Naive thymus-derived CD4-positive, alpha-beta T cell (primary cell): ENCODE results near the gene HACE1. TPM values are rescaled to one million over a fixed set of nuclear protein-coding genes. Genes with fewer than 3 reads are reported as not detected.

ENCODE experiments used
- ATAC-seq: fragments of 150-1000 bp; cut with Tn5 transposase; 2 replicates; pipeline ENCODE4 v1.10.0; 2021; ENCODE audit warnings: mild to moderate bottlenecking, moderate library complexity
- CTCF ChIA-PET: fragments of 350-600 bp; sonication (Branson Sonifier 250); formaldehyde crosslinking; loops from one replicate; lab custom pipeline; 2021; ENCODE audit warnings: antibody characterized with exemption; lab: Charles Lee
- POLR2A ChIA-PET: fragments of 350-600 bp; sonication (Branson Sonifier 250); formaldehyde crosslinking; loops from one replicate; lab custom pipeline; 2021; ENCODE audit warnings: antibody characterized with exemption, inconsistent platforms; lab: Charles Lee
- DNase-seq, 9 donors: peaks; one replicate each; pipeline versions ENCODE4 v3.0.0 to v3.0.0-alpha.2; 2020 to 2022; ENCODE audit warnings: mixed read lengths in 1 of 9
- H3K27ac ChIP-seq: one replicate; pipeline ENCODE4 v1.7.0; 2013; ENCODE audit warnings: mild to moderate bottlenecking, low read depth, low read length, moderate library complexity
- H3K27me3 ChIP-seq, 2 donors: one replicate each; pipeline ENCODE4 v1.7.0; 2013; ENCODE audit warnings: low read length in 2 of 2, mild to moderate bottlenecking in 2 of 2, moderate library complexity in 2 of 2; ENCODE audit not compliant: control insufficient read depth in 2 of 2, insufficient read depth in 2 of 2
- H3K36me3 ChIP-seq, 3 experiments: 1 replicate in 2 of 3; 2 replicates in 1 of 3; pipeline ENCODE4 v1.7.0; 2013; ENCODE audit warnings: low read length in 3 of 3, mild to moderate bottlenecking in 3 of 3, moderate library complexity in 1 of 3; ENCODE audit not compliant: insufficient read depth in 3 of 3, control insufficient read depth in 2 of 3
- H3K4me1 ChIP-seq, 2 donors: one replicate each; pipeline ENCODE4 v1.7.0; 2013; ENCODE audit warnings: low read length in 2 of 2, mild to moderate bottlenecking in 2 of 2, moderate library complexity in 1 of 2; ENCODE audit not compliant: control insufficient read depth in 2 of 2, insufficient read depth in 2 of 2
- H3K4me3 ChIP-seq: 2 replicates; pipeline ENCODE4 v1.7.0; 2013; ENCODE audit warnings: mild to moderate bottlenecking, low read length
- H3K9me3 ChIP-seq, 3 experiments: 1 replicate in 2 of 3; 2 replicates in 1 of 3; pipeline ENCODE4 v1.7.0; 2013; ENCODE audit warnings: low read length in 3 of 3; ENCODE audit not compliant: control insufficient read depth in 2 of 3
- H3K27ac Mint-ChIP-seq, 9 donors: one replicate each; pipeline ENCODE4 v1.8.0; 2020 to 2022; ENCODE audit warnings: mixed read lengths in 9 of 9, mild to moderate bottlenecking in 8 of 9, moderate library complexity in 5 of 9, inconsistent platforms in 2 of 9
- H3K27me3 Mint-ChIP-seq, 5 donors: one replicate each; pipeline ENCODE4 v1.8.0; 2021 to 2022; ENCODE audit warnings: mixed read lengths in 5 of 5, mild to moderate bottlenecking in 1 of 5
- H3K36me3 Mint-ChIP-seq, 5 donors: one replicate each; pipeline ENCODE4 v1.8.0; 2020 to 2022; ENCODE audit warnings: mixed read lengths in 5 of 5, mild to moderate bottlenecking in 3 of 5, inconsistent platforms in 1 of 5
- H3K4me1 Mint-ChIP-seq, 7 donors: one replicate each; pipeline ENCODE4 v1.8.0; 2020 to 2022; ENCODE audit warnings: mixed read lengths in 7 of 7, mild to moderate bottlenecking in 3 of 7, inconsistent platforms in 1 of 7
- H3K4me3 Mint-ChIP-seq, 10 donors: one replicate each; pipeline ENCODE4 v1.8.0; 2020 to 2022; ENCODE audit warnings: mild to moderate bottlenecking in 10 of 10, mixed read lengths in 10 of 10, moderate library complexity in 6 of 10, inconsistent platforms in 2 of 10
- H3K9me3 Mint-ChIP-seq, 11 donors: one replicate each; pipeline ENCODE4 v1.8.0; 2020 to 2022; ENCODE audit warnings: mixed read lengths in 11 of 11, mild to moderate bottlenecking in 4 of 11, inconsistent platforms in 1 of 11, moderate library complexity in 1 of 11
- intact Hi-C, 2 donors: fragments of 100-400 bp; cut with micrococcal nuclease; formaldehyde crosslinking; loops; one replicate each; pipeline ENCODE4 v1.15.1; 2023
- polyA plus RNA-seq, 2 donors: library from polyadenylated mRNA; unstranded; fragments of 300-500 nt; fragmentation: Illumina TruSeq; gene quantifications; one replicate each; pipeline ENCODE4 v1.2.3, GENCODE V29; 2021
- total RNA-seq, 6 experiments: library from RNA in 5 of 6; stranded (reverse) in 5 of 6; gene quantifications; 1 replicate in 5 of 6; 2 replicates in 1 of 6; pipeline ENCODE4 v1.2.3 and lab custom pipeline; 2021 to 2026

HACE1 gene
- total and polyA plus RNA-seq, 7 experiments from 2014 or later: 4.1 to 17.1 (median 12.1) TPM

DNA sequence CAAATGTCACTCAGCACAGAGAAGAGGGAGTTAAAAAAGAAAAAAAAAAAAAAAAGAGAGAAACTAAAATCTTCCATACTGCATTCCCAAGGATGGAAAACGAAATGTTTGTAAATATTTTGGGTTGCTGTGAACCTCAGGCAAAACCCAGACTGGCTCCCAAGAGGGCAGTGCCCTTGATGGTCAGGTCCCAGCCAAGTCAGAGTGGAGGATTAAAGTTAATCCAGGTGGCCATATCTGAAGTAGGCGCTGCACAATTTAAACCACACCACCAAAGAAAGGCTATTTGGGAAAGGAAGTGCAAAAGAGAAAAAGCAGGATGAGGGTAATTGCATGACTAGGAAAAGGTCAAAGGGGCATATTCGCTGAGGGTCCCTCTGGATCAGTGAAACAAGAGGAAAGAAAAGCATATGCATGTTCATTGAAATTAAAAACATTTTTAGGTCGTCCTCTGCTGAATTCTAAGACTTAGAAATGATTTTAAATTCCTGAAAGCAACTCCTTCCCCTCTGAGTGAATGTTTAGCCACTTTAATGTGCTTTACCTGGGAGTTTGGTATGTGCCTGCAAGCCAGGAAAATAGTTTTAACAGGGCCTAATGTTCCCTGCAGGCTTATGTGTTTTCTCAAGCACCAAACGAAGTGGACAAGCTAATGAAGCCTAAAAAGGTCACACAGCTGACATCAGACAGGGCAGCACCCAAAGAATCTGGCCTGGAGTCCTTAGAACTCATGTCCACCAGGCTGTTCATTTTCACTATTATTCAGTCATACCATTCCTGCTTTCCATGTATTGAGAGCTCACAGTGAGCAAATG is 159.1 kb downstream of the HACE1 start:
- Mint-ChIP-seq H3K27me3 (no peaks in the 10 kb centered on the region), H3K4me1 (peaks cover 22 to 56% (median 42%) of the 10 kb centered on the region in 7 donors), H3K9me3 (no peaks in the 10 kb centered on the region), H3K36me3 (peaks cover 0 to 4% (median 0%) of the 10 kb centered on the region in 5 donors), H3K27ac (peak overlapping the region in 1 of 9 donors; percentile 20), H3K4me3 (no peak overlapping the region)
- ChIA-PET POLR2A (no interaction called here), CTCF (no interaction called here)
- ATAC-seq (no peak), DNase-seq (no peak)
- intact Hi-C loops: loop anchor here in 1 of 2 donors (10.0 kb wide), 1 partner anchor 154 kb away; the partner anchor contains the start of gene HACE1
- peaks cover 17 to 22% of the 10 kb centered on the region in 2 donors for H3K4me1 ChIP-seq
- H3K27me3 ChIP-seq: no peaks in the 10 kb centered on the region
- no peaks in the 10 kb centered on the region for H3K9me3 ChIP-seq
- no peaks in the 10 kb centered on the region for H3K36me3 ChIP-seq
- H3K4me3 ChIP-seq: no peak overlapping the region
- no peak overlapping the region for H3K27ac ChIP-seq

DNA sequence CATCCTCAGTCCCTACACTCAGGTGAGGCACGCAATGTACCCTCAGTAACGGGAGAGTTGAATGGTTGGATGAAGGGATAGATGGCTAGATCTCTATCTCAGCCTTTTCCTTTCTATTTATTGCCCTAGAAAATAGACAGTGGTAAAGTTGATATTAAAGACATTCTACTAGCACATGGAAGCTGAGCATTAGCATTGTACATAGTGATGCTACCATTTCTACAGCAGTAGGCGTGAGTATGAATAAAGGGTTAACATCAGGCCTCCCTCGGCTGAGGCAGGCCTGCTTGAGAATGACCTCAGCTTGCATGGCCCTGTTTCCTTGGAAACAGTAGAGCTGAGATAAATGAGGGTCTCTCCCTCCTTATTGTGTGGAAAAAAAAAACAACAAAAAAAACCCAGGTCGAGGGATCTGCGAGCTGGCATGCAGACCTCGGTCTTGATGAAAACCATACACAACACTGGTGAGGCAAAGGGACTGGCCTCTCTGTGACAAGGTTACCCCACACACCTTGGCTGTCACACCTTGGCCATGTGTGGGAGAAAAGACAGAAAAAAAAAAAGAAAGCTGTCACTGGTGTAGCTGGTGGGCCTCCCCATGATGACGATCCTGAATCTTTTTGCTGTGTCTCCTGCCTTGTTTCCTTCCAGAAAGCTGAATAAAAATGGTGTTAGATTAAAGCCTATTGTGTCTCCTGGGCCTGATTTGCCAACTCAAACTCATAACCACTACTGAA is 160.0 kb downstream of the HACE1 start:
- CTCF ChIA-PET: interaction anchor here (0.6 kb wide), 1 partner anchor 88 kb away, joined by 3 read pairs; no protein-coding TSS in a partner anchor
- H3K36me3 Mint-ChIP-seq: peaks cover 0 to 6% (median 0%) of the 10 kb centered on the region in 5 donors
- H3K4me3 Mint-ChIP-seq: no peak overlapping the region
- H3K27ac ChIP-seq: no peak overlapping the region
- no peaks in the 10 kb centered on the region for H3K9me3 ChIP-seq
- no peak for DNase-seq
- H3K4me1 Mint-ChIP-seq: peaks cover 15 to 49% (median 34%) of the 10 kb centered on the region in 7 donors
- H3K27me3 ChIP-seq: no peaks in the 10 kb centered on the region
- intact Hi-C loops: loop anchor here in 1 of 2 donors (10.0 kb wide), 1 partner anchor 155 kb away; the partner anchor contains the start of gene HACE1
- no peaks in the 10 kb centered on the region for H3K36me3 ChIP-seq
- no peak for ATAC-seq
- POLR2A ChIA-PET: no interaction called here
- no peaks in the 10 kb centered on the region for H3K27me3 Mint-ChIP-seq
- H3K4me3 ChIP-seq: no peak overlapping the region
- H3K4me1 ChIP-seq: peaks cover 9 to 16% of the 10 kb centered on the region in 2 donors
- peaks cover 0 to 4% (median 0%) of the 10 kb centered on the region in 11 donors for H3K9me3 Mint-ChIP-seq
- H3K27ac Mint-ChIP-seq: no peak overlapping the region

DNA sequence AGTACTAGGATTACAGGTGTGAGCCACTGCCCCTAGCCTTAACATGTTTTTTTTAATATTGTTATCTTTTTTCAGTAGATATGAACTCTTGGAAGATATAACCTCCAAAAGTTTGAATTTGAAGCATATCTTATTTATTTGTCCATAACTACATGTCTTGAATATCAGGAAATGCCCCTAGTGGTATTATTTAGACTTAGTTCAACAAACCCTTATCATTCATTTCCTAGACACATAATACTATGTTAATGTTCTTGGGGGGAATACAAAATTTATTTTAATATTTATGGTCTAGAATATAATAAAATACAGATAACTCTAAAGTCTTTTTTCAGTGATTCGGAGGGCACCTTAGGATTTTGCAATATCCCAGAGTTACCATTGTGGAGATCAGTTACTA is 160.7 kb downstream of the HACE1 start:
- no peak for ATAC-seq

DNA sequence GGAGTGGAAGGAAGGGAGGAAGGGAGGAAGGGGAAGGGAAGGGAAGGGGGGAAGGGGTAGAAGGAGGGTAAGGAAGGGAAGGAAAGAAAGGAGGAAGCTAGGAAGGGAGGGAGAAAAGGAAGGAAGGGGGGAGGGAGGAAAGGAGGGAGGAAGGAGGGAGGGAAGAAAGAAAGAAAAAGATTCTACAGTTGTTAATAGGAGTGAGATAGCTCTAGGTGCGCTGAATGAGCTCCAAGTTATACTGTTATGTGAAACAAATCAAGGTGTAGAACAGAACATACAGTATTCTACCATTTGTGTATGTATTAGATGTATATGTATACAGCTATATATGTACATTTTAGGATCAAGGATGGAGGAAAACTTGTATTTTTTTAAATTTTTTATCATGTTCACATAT is 167.7 kb downstream of the HACE1 start:
- CTCF ChIA-PET: interaction anchor here (0.7 kb wide), 1 partner anchor 396 kb away, joined by 3 read pairs; no protein-coding TSS in a partner anchor
- intact Hi-C loops: loop anchor here in 1 of 2 donors (5.0 kb wide), 1 partner anchor 170 kb away; no protein-coding TSS in a partner anchor
- peaks cover 0 to 4% (median 0%) of the 10 kb centered on the region in 5 donors for H3K36me3 Mint-ChIP-seq
- peaks cover 9 to 29% (median 18%) of the 10 kb centered on the region in 7 donors for H3K4me1 Mint-ChIP-seq
- no peak overlapping the region for H3K27ac ChIP-seq
- no peaks in the 10 kb centered on the region for H3K27me3 Mint-ChIP-seq
- no peaks in the 10 kb centered on the region for H3K27me3 ChIP-seq
- peak overlapping the region in 1 of 9 donors; percentile 53 for H3K27ac Mint-ChIP-seq
- DNase-seq (no peak), ATAC-seq (no peak)
- H3K9me3 Mint-ChIP-seq: peaks cover 0 to 4% (median 0%) of the 10 kb centered on the region in 11 donors
- no peaks in the 10 kb centered on the region for H3K36me3 ChIP-seq
- no peak overlapping the region for H3K4me3 ChIP-seq
- peaks cover 0 to 8% of the 10 kb centered on the region in 2 donors for H3K4me1 ChIP-seq
- no peaks in the 10 kb centered on the region for H3K9me3 ChIP-seq
- H3K4me3 Mint-ChIP-seq: no peak overlapping the region
- POLR2A ChIA-PET: no interaction called here

More for the DNA sequence above, 160.7 kb downstream of the HACE1 start:
- no peaks in the 10 kb centered on the region for H3K9me3 ChIP-seq
- H3K36me3 ChIP-seq: no peaks in the 10 kb centered on the region
- peaks cover 0 to 4% (median 0%) of the 10 kb centered on the region in 11 donors for H3K9me3 Mint-ChIP-seq
- peaks cover 11 to 47% (median 29%) of the 10 kb centered on the region in 7 donors for H3K4me1 Mint-ChIP-seq
- no peaks in the 10 kb centered on the region for H3K27me3 ChIP-seq
- no peak overlapping the region for H3K4me3 Mint-ChIP-seq
- H3K27ac Mint-ChIP-seq: no peak overlapping the region
- H3K4me3 ChIP-seq: no peak overlapping the region
- intact Hi-C loops: no loop called here
- ChIA-PET POLR2A (no interaction called here), CTCF (no interaction called here)
- DNase-seq: no peak
- no peak overlapping the region for H3K27ac ChIP-seq
- peaks cover 1 to 11% of the 10 kb centered on the region in 2 donors for H3K4me1 ChIP-seq
- peaks cover 0 to 6% (median 0%) of the 10 kb centered on the region in 5 donors for H3K36me3 Mint-ChIP-seq
- no peaks in the 10 kb centered on the region for H3K27me3 Mint-ChIP-seq

DNA sequence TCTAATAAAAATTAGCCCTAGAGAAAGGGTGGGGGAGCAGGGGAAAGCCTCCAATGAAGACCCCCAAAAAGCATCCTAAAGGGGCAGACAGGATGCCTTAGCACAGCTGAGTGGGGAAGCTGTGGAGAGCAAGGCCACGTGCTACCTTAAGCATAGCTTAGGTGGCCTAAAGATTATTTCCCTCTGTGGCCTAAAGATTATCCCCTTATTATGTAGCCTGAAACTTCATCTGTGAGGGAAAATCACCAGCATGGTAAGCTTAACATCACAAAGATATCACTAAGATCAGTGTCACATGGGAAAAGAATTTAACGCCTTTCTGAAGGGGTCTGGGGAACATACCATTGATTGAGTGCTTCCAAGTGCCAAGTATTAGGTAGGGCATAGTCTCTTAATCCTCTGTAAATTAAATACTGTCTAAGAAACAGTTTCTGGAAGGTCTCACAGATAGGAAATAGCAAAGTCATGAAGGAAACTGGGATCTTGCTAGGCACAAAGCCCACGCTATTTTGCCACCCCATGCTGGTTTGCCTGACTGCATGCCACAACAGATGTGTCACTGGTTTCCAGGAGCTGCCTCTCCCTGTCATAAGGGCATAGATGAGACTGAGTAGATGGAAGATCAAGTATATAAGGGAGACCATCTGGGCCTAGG is 170.0 kb downstream of the HACE1 start:
- peaks cover 7 to 21% (median 17%) of the 10 kb centered on the region in 7 donors for H3K4me1 Mint-ChIP-seq
- no peaks in the 10 kb centered on the region for H3K27me3 ChIP-seq
- H3K4me3 Mint-ChIP-seq: no peak overlapping the region
- H3K36me3 Mint-ChIP-seq: no peaks in the 10 kb centered on the region
- no peaks in the 10 kb centered on the region for H3K36me3 ChIP-seq
- ATAC-seq (no peak), DNase-seq (no peak)
- H3K9me3 Mint-ChIP-seq: no peaks in the 10 kb centered on the region
- H3K27ac ChIP-seq: no peak overlapping the region
- CTCF ChIA-PET: interaction anchor here (0.9 kb wide), 1 partner anchor 66 kb away, joined by 3 read pairs; no protein-coding TSS in a partner anchor
- intact Hi-C loops: loop anchor here (5.0 to 10.0 kb wide), 2 partner anchors 173 to 715 kb away; partner anchors contain the start of gene PREP (in 2 of the 2)
- H3K27ac Mint-ChIP-seq: peak overlapping the region in 1 of 9 donors; percentile 2
- H3K4me3 ChIP-seq: no peak overlapping the region
- peaks cover 0 to 8% of the 10 kb centered on the region in 2 donors for H3K4me1 ChIP-seq
- POLR2A ChIA-PET: no interaction called here
- no peaks in the 10 kb centered on the region for H3K27me3 Mint-ChIP-seq
- no peaks in the 10 kb centered on the region for H3K9me3 ChIP-seq
